ENCODE results near the gene SLCO4C1.

SLCO4C1 gene

GRCh38 chr5:102277144-102277543 is 18.9 kb downstream of the SLCO4C1 start:
- DNase-seq (ENCODE audit: insufficient read length, low spot score) (no peak), FAIRE-seq (no peak)

- DNase-seq (ENCODE audit: insufficient read length, low spot score) (no peak), FAIRE-seq (no peak)
Measured at GRCh38 chr5:102271759-102272158, 24.3 kb downstream of the SLCO4C1 start.

GRCh38 chr5:102270036-102270435 is 26.0 kb downstream of the SLCO4C1 start:
- no peak for DNase-seq (ENCODE audit: insufficient read length, low spot score)
- FAIRE-seq = no peak

GRCh38 chr5:102262688-102263087 is 33.4 kb downstream of the SLCO4C1 start:
- no peak for DNase-seq (ENCODE audit: insufficient read length, low spot score)
- no peak for FAIRE-seq

- DNase-seq (ENCODE audit: insufficient read length, low spot score) (no peak), FAIRE-seq (no peak)
Measured at GRCh38 chr5:102249381-102249780, 46.7 kb downstream of the SLCO4C1 start.

- FAIRE-seq = no peak
- DNase-seq (ENCODE audit: insufficient read length, low spot score) = no peak
Measured at GRCh38 chr5:102243213-102243612, 52.9 kb downstream of the SLCO4C1 start.

- no peak for DNase-seq (ENCODE audit: insufficient read length, low spot score)
- FAIRE-seq = no peak
Measured at GRCh38 chr5:102241809-102242421, 54.2 kb downstream of the SLCO4C1 start.

- DNase-seq (ENCODE audit: insufficient read length, low spot score) (peak; percentile 1), FAIRE-seq (no peak)
Measured at GRCh38 chr5:102231693-102232619, 64.1 kb downstream of the SLCO4C1 start.

- no peak for DNase-seq (ENCODE audit: insufficient read length, low spot score)
- peak; percentile 47 for FAIRE-seq
Measured at GRCh38 chr5:102229685-102230084, 66.4 kb downstream of the SLCO4C1 start.

- FAIRE-seq (no peak), DNase-seq (ENCODE audit: insufficient read length, low spot score) (no peak)
Measured at GRCh38 chr5:102226321-102226720, 69.8 kb downstream of the SLCO4C1 start.

GRCh38 chr5:102223542-102224477 is 72.3 kb downstream of the SLCO4C1 start:
- DNase-seq (ENCODE audit: insufficient read length, low spot score) (no peak), FAIRE-seq (peak; percentile 18)

- FAIRE-seq (no peak), DNase-seq (ENCODE audit: insufficient read length, low spot score) (no peak)
Measured at GRCh38 chr5:102222772-102223171, 73.3 kb downstream of the SLCO4C1 start.

- DNase-seq (ENCODE audit: insufficient read length, low spot score) (no peak), FAIRE-seq (no peak)
Measured at GRCh38 chr5:102221949-102222348, 74.1 kb downstream of the SLCO4C1 start.

GRCh38 chr5:102218159-102218558 is 77.9 kb downstream of the SLCO4C1 start:
- no peak for FAIRE-seq

GRCh38 chr5:102216678-102217077 is 79.4 kb downstream of the SLCO4C1 start:
- DNase-seq (ENCODE audit: insufficient read length, low spot score) (no peak), FAIRE-seq (no peak)

More at GRCh38 chr5:102218159-102218558, 77.9 kb downstream of the SLCO4C1 start:
- no peak for DNase-seq (ENCODE audit: insufficient read length, low spot score)

- FAIRE-seq (no peak), DNase-seq (ENCODE audit: insufficient read length, low spot score) (no peak)
Measured at GRCh38 chr5:102211165-102211564, 84.9 kb downstream of the SLCO4C1 start.

- DNase-seq (ENCODE audit: insufficient read length, low spot score) = no peak
- FAIRE-seq = no peak
Measured at GRCh38 chr5:102200861-102201260, 95.2 kb downstream of the SLCO4C1 start.

- FAIRE-seq (no peak), DNase-seq (ENCODE audit: insufficient read length, low spot score) (no peak)
Measured at GRCh38 chr5:102196481-102196880, 99.6 kb downstream of the SLCO4C1 start.
